Measurements from ENCODE around the gene SLC18B1.

SLC18B1 gene

DNA sequence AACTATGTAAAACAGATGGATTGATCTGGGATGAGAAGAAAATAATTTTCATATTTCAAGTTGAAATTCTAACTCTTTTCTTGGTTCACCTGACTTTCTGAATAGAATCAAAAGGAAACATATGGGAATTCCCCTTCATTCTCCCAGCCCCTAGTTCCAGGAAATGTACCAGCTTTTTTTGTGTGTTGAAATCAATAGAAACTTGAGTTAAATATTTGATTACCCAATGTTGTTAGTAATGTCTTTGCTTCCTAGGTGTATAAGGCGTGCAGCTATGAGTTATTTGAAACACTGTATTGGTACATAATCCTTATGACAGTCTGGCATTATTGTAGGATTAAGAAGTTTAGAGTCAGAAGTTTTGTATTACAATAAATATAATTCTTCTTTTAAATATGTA lies 62.2 kb downstream of the SLC18B1 start:
- no peak for DNase-seq

DNA sequence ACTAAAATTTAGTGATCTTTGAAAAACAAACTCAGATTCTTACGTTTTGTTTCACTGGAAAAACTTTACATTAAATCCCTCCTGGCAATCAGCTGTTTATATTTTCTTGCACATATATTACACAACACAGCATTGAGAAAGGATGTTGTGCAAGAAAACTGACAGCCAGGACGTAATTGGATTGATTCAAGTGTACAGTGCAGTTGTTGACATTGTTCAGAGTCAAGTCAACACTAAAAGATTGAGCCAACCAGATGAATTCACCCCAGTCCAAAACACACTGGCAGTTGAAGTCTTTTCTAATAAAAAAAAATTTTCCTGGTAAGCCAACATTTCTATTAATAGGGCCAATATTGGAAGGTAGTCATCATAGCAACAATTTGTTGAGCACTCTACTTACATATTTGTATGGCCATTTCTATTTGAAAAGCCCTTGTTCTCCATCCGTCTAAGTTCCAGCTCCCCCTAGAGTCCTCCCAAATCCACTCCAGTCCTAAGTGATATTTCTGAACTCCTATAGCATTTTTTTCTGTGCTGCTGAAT lies 63.7 kb downstream of the SLC18B1 start:
- no peak for DNase-seq

DNA sequence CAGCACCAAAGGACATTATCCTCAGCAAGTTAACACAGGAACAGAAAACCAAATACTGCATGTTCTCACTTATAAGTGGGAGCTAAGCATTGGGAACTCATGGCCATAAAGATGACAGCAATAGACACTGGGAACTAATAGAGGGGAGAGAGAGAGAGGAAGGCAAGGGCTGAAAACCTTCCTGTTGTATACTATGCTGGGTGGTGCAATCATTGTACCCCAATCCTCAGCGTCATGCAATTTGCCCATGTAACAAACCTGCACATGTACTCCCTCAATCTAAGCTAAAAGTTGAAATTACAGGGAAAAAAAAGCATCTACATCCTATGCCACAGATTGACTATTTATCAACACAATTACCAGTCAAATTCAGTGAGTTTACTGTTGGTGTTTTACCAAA lies 64.6 kb downstream of the SLC18B1 start:
- no peak for DNase-seq

DNA sequence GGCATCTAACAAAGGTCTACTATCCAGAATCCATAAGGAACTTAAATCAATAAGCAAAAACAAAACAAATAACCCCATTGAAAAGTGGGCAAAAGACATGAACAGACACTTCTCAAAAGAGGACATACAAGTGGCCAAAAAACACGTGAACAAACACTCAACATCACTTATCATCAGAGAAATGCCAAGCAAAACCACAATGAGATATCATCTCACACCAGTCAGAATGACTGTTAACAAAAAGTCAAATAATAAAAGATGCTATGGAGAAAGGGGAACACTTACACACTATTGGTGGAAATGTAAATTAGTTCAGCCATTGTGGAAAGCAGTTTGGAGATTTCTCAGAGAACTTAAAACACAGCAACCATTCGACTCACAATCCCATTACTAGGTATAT lies 65.2 kb downstream of the SLC18B1 start:
- DNase-seq: no peak

DNA sequence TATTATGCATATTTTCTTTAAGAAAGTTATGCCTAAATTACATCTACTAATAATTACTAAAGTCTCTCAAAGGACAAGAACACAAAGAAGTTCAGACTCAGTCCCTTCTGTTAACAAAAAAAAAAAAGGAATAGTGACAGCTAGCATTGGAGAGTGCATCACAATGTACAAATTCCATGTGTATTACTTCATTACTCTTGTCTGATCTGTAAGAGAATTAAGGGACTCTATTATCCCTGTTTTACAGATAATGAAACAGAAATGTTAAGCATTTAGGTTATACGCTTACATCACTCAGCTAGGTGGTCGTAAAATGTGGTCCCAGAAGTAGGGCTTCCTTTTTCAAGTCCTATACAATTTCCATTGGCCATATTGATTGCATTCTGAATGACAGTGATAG lies 67.4 kb downstream of the SLC18B1 start:
- DNase-seq: no peak

DNA sequence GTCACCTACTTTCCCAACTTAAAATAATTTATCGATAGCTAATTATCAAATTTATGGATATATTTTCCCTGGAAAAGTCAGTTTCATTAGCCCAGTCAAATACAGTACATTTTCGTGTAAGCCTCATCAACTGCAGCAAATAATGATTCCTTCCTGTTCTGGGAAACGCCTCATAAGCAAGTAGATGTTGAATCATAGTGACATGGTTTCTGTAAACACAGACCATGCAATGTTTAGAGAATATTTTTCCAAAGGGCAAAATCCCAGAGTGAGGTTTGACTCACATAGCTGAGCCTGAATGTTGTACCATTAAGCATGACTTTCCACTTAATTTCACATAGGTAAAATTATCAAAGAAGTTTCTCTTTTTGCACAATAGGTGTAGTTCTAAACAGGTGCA lies 67.9 kb downstream of the SLC18B1 start:
- no peak for DNase-seq

DNA sequence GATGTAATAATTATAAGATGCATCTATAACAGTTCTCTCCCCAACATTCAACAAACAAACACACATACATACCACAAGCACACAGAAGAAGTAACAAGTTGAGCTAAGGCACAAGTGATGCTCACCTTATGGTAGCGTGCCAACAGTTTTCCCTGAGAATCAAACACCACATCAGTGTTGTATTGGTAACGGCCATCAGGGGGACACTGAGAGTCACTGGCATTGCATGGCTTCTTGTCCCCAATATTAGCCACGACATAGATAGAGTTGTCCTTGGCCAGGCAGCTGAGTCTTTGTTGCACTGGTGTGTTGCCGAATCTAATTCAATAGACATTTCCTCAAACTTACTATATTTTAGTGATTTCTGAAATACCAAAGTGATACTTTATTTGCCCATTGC lies 69.8 kb downstream of the SLC18B1 start:
- DNase-seq: no peak

DNA sequence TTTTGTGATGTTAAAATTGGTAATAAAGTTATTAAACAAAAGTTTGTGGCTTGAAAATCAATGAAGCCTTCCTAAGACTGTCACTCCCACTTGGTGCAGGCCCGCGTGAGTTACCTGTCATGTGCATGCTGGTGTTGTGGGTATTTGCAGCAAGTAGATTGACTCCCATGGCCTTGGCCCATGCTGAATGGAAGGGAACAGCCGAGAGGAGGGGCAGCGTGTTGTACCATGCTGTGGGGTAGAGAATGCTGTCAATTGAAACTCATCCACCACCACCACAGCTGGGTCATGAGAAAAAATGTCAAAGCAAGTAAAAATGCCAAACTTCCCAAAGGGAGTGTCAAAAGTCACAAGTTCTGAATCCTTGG lies 71.8 kb downstream of the SLC18B1 start:
- no peak for DNase-seq

DNA sequence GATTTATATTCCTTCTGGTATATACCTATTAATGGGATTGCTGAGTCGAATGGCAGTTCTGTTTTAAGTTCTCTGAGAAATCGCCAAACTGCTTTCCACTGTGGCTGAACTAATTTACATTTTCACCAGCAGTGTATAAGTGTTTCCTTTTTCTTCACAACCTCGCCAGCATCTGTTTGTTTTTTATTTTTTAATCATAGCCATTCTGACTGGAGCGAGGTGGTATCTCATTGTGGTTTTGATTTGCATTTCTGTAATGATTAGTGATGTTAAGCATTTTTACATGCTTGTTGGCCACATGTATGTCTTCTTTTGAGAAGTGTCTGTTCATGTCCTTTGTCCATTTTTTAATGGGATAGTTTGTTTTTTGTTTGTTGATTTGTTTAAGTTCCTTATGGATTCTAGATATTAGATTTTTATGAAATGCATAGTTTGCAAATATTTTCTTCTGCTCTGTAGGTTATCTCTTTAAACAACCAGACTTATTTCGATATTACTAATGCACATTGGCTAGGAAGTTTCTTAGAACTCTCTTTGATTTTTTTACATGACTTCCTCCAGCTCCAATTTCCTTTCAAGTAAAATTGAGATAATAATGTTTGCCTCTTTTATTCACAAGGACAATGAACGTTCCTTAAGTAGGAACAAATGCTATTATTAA lies 72.4 kb downstream of the SLC18B1 start:
- no peak for DNase-seq

DNA sequence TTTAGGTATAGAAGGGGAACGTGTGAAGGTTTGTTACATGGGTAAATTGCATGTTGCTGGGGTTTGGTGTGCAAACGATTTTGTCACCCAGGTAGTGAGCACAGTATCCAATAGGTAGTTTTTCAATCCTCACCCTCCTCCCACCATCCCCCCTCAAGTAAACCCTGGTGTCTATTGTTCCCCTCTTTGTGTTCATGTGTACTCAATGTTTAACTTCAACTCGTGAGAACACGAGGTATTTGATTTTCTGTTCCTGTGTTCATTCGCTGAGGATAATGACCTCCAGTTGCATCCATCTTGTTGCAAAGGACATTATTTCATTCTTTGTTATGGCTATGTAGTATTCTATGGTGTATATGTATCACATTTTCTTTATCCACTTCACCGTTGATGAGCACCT lies 73.0 kb downstream of the SLC18B1 start:
- no peak for DNase-seq

DNA sequence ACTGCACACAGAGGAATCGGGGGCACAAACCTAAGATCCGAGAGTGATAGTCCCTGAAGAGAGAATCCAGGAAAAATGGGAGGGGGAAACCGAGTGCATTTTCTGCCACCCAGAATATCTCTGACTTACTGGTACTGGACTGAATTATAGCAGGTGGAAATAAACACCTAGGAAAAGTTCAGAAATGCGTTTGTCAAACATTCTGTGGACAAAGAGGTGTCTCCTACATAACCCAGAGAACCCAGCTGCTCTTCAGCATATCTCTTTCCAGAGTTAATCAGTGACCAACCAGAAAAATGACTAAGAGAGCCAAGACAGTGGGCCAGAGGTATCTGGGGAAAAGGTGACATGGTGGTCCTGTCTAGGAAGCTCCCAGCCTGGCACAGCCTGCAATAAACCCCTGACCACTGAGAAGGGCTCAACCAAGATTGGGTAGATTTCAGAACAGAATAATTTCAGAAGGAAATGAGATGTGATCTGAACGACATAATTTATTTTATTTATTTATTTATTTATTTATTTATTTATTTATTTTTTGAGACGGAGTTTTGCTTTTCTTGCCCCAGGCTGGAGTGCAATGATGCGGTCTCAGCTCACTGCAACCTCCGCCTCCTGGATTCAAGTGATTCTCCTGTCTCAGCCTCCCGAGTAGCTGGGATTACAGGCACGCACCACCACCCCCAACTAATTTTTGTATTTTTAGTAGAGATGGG lies 78.5 kb downstream of the SLC18B1 start:
- no peak for DNase-seq

All from stimulated activated CD4-positive, alpha-beta T cell treated with anti-CD3 and anti-CD28 coated beads, Interleukin-2, amount 100 ng/mL, for 24 hours (primary cell).